ENCODE results near the gene DBI. TPM values are rescaled to one million over a fixed set of nuclear protein-coding genes. Genes with fewer than 3 reads are reported as not detected.
A peak's percentile ranks its signal among the peaks of the same experiment; 100 is the strongest.

DBI gene
- total and polyA plus RNA-seq, 2 of the 13 experiments (the other 11 are each of a cell fraction or from before 2014, with no cell fraction given) = 330 to 659 TPM

- TF ChIP-seq, protein P1, sequence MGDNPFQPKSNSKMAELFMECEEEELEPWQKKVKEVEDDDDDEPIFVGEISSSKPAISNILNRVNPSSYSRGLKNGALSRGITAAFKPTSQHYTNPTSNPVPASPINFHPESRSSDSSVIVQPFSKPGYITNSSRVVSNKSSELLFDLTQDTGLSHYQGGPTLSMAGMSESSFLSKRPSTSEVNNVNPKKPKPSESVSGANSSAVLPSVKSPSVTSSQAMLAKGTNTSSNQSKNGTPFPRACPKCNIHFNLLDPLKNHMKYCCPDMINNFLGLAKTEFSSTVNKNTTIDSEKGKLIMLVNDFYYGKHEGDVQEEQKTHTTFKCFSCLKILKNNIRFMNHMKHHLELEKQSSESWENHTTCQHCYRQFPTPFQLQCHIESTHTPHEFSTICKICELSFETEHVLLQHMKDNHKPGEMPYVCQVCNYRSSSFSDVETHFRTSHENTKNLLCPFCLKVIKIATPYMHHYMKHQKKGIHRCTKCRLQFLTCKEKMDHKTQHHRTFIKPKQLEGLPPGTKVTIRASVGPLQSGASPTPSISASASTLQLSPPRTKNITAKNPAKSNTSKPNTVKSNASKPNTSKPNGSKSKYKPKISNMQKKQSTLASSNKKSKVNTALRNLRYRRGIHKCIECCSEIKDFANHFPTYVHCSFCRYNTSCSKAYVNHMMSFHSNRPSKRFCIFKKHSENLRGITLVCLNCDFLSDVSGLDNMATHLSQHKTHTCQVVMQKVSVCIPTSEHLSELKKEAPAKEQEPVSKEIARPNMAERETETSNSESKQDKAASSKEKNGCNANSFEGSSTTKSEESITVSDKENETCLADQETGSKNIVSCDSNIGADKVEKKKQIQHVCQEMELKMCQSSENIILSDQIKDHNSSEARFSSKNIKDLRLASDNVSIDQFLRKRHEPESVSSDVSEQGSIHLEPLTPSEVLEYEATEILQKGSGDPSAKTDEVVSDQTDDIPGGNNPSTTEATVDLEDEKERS (CRISPR knock-in tag; IDR thresholded peaks at IDR 0.05) = peak; percentile 68; the same call in 1 of the 2 replicates
- no peak for TF ChIP-seq ZNF878 (CRISPR knock-in tag; IDR thresholded peaks at IDR 0.05)
- TF ChIP-seq ZNF317 (CRISPR knock-in tag; IDR thresholded peaks at IDR 0.05) = no peak
- 0 out of 2 replicates have a peak, but pooled peaks have one; percentile 18 for TF ChIP-seq ZNF766 (CRISPR knock-in tag; IDR thresholded peaks at IDR 0.05; ENCODE audit: borderline replicate concordance)
- TF ChIP-seq, protein P2, sequence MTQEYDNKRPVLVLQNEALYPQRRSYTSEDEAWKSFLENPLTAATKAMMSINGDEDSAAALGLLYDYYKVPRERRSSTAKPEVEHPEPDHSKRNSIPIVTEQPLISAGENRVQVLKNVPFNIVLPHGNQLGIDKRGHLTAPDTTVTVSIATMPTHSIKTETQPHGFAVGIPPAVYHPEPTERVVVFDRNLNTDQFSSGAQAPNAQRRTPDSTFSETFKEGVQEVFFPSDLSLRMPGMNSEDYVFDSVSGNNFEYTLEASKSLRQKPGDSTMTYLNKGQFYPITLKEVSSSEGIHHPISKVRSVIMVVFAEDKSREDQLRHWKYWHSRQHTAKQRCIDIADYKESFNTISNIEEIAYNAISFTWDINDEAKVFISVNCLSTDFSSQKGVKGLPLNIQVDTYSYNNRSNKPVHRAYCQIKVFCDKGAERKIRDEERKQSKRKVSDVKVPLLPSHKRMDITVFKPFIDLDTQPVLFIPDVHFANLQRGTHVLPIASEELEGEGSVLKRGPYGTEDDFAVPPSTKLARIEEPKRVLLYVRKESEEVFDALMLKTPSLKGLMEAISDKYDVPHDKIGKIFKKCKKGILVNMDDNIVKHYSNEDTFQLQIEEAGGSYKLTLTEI (CRISPR knock-in tag; conservative IDR thresholded peaks at IDR 0.05) = no peak
- no peak for TF ChIP-seq ZC3H13 (CRISPR knock-in tag; IDR thresholded peaks at IDR 0.05)
- TF ChIP-seq CENPX (CRISPR knock-in tag; IDR thresholded peaks at IDR 0.05) = no peak
- TF ChIP-seq MYC (CRISPR knock-in tag; IDR thresholded peaks at IDR 0.05; ENCODE audit: borderline replicate concordance) = no peak
- TF ChIP-seq ATRX (CRISPR knock-in tag; IDR thresholded peaks at IDR 0.05; ENCODE audit: borderline replicate concordance) = no peak
- TF ChIP-seq, protein P3, sequence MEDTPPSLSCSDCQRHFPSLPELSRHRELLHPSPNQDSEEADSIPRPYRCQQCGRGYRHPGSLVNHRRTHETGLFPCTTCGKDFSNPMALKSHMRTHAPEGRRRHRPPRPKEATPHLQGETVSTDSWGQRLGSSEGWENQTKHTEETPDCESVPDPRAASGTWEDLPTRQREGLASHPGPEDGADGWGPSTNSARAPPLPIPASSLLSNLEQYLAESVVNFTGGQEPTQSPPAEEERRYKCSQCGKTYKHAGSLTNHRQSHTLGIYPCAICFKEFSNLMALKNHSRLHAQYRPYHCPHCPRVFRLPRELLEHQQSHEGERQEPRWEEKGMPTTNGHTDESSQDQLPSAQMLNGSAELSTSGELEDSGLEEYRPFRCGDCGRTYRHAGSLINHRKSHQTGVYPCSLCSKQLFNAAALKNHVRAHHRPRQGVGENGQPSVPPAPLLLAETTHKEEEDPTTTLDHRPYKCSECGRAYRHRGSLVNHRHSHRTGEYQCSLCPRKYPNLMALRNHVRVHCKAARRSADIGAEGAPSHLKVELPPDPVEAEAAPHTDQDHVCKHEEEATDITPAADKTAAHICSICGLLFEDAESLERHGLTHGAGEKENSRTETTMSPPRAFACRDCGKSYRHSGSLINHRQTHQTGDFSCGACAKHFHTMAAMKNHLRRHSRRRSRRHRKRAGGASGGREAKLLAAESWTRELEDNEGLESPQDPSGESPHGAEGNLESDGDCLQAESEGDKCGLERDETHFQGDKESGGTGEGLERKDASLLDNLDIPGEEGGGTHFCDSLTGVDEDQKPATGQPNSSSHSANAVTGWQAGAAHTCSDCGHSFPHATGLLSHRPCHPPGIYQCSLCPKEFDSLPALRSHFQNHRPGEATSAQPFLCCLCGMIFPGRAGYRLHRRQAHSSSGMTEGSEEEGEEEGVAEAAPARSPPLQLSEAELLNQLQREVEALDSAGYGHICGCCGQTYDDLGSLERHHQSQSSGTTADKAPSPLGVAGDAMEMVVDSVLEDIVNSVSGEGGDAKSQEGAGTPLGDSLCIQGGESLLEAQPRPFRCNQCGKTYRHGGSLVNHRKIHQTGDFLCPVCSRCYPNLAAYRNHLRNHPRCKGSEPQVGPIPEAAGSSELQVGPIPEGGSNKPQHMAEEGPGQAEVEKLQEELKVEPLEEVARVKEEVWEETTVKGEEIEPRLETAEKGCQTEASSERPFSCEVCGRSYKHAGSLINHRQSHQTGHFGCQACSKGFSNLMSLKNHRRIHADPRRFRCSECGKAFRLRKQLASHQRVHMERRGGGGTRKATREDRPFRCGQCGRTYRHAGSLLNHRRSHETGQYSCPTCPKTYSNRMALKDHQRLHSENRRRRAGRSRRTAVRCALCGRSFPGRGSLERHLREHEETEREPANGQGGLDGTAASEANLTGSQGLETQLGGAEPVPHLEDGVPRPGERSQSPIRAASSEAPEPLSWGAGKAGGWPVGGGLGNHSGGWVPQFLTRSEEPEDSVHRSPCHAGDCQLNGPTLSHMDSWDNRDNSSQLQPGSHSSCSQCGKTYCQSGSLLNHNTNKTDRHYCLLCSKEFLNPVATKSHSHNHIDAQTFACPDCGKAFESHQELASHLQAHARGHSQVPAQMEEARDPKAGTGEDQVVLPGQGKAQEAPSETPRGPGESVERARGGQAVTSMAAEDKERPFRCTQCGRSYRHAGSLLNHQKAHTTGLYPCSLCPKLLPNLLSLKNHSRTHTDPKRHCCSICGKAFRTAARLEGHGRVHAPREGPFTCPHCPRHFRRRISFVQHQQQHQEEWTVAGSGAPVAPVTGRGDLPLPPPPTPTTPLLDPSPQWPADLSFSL (CRISPR knock-in tag; IDR thresholded peaks at IDR 0.05) = no peak
- no peak for TF ChIP-seq ZNF235 (CRISPR knock-in tag; IDR thresholded peaks at IDR 0.05; ENCODE audit: borderline replicate concordance)
- no peak for TF ChIP-seq MTF2 (CRISPR knock-in tag; IDR thresholded peaks at IDR 0.05; ENCODE audit: borderline replicate concordance)
- no peak for TF ChIP-seq HNRNPK (IDR thresholded peaks at IDR 0.05; ENCODE audit: low read depth, low read length, poor library complexity, severe bottlenecking)
- TF ChIP-seq, protein P4, sequence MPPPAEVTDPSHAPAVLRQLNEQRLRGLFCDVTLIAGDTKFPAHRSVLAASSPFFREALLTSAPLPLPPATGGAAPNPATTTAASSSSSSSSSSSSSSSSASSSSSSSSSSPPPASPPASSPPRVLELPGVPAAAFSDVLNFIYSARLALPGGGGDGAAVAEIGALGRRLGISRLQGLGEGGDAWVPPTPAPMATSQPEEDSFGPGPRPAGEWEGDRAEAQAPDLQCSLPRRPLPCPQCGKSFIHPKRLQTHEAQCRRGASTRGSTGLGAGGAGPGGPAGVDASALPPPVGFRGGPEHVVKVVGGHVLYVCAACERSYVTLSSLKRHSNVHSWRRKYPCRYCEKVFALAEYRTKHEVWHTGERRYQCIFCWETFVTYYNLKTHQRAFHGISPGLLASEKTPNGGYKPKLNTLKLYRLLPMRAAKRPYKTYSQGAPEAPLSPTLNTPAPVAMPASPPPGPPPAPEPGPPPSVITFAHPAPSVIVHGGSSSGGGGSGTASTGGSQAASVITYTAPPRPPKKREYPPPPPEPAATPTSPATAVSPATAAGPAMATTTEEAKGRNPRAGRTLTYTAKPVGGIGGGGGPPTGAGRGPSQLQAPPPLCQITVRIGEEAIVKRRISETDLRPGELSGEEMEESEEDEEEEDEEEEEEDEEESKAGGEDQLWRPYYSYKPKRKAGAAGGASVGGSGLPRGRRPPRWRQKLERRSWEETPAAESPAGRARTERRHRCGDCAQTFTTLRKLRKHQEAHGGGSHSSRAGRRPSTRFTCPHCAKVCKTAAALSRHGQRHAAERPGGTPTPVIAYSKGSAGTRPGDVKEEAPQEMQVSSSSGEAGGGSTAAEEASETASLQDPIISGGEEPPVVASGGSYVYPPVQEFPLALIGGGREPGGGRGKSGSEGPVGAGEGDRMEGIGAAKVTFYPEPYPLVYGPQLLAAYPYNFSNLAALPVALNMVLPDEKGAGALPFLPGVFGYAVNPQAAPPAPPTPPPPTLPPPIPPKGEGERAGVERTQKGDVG (CRISPR knock-in tag; IDR thresholded peaks at IDR 0.05; ENCODE audit: borderline replicate concordance) = no peak
Measured at GRCh38 chr2:119367472-119368099, 809 bp downstream of the DBI start (continued).

Measured in HepG2 (cell line).